ENCODE data around the gene AOPEP. TPM values are rescaled to one million over a fixed set of nuclear protein-coding genes. Genes with fewer than 3 reads are reported as not detected.

The AOPEP gene
- total RNA-seq, 1 donor from 2014 or later, result 16.6 TPM

GRCh38 chr9:95085861-95086563 lies 359.5 kb downstream of the AOPEP start:
- no peaks in the 10 kb centered on the region for H3K27me3 ChIP-seq
- H3F3A ChIP-seq (ENCODE audit: low read depth), result peaks cover 12% of the 10 kb centered on the region
- Mint-ChIP-seq H3K4me3 (peak overlapping the region; percentile 54), H3K9me3 (no peaks in the 10 kb centered on the region), H3K4me1 (peaks cover 82% of the 10 kb centered on the region), H3K27me3 (ENCODE audit: insufficient read depth, low read depth) (peaks cover 7% of the 10 kb centered on the region), H3K27ac (peak overlapping the region; percentile 99), H3K36me3 (peaks cover 50% of the 10 kb centered on the region)
- peak overlapping the region; percentile 2 for H3K4me2 ChIP-seq
- H4K20me1 ChIP-seq (ENCODE audit: low read depth), result peaks cover 40% of the 10 kb centered on the region
- DNase-seq (ENCODE audit: low spot score), result no peak
- no peak overlapping the region for H3K9ac ChIP-seq
- H3K4me1 ChIP-seq, result peaks cover 25% of the 10 kb centered on the region
- no peaks in the 10 kb centered on the region for H3K36me3 ChIP-seq
- no peak overlapping the region for H3K27ac ChIP-seq
- H2AFZ ChIP-seq (replicated peaks), result no peak overlapping the region
- no peak for TF ChIP-seq CTCF (IDR thresholded peaks at IDR 0.05)
- no peak for TF ChIP-seq EZH2 (IDR thresholded peaks at IDR 0.05)
- no peak for TF ChIP-seq EZH2phosphoT487 (IDR thresholded peaks at IDR 0.05)
- no peaks in the 10 kb centered on the region for H3K9me3 ChIP-seq (ENCODE audit: low read depth)
- H3K4me3 ChIP-seq, result no peak overlapping the region
- H3K79me2 ChIP-seq (ENCODE audit: low read depth), result no peaks in the 10 kb centered on the region

- peaks cover 12% of the 10 kb centered on the region for H3F3A ChIP-seq (ENCODE audit: low read depth)
- no peak overlapping the region for H3K4me3 ChIP-seq
- Mint-ChIP-seq H3K9me3 (no peaks in the 10 kb centered on the region), H3K27me3 (ENCODE audit: insufficient read depth, low read depth) (peaks cover 9% of the 10 kb centered on the region), H3K27ac (peak overlapping the region; percentile 99), H3K36me3 (peaks cover 48% of the 10 kb centered on the region), H3K4me1 (peaks cover 82% of the 10 kb centered on the region), H3K4me3 (peak overlapping the region; percentile 54)
- peaks cover 44% of the 10 kb centered on the region for H4K20me1 ChIP-seq (ENCODE audit: low read depth)
- no peak overlapping the region for H3K9ac ChIP-seq
- no peaks in the 10 kb centered on the region for H3K9me3 ChIP-seq (ENCODE audit: low read depth)
- no peak overlapping the region for H2AFZ ChIP-seq (replicated peaks)
- H3K27me3 ChIP-seq, result no peaks in the 10 kb centered on the region
- peak overlapping the region; percentile 2 for H3K4me2 ChIP-seq
- no peaks in the 10 kb centered on the region for H3K36me3 ChIP-seq
- H3K79me2 ChIP-seq (ENCODE audit: low read depth), result no peaks in the 10 kb centered on the region
- peaks cover 20% of the 10 kb centered on the region for H3K4me1 ChIP-seq
- TF ChIP-seq CTCF (IDR thresholded peaks at IDR 0.05) (no peak), EZH2 (IDR thresholded peaks at IDR 0.05) (no peak), EZH2phosphoT487 (IDR thresholded peaks at IDR 0.05) (no peak)
- peak; percentile 69 for DNase-seq (ENCODE audit: low spot score)
- no peak overlapping the region for H3K27ac ChIP-seq
Observed at GRCh38 chr9:95086564-95086955, 360.1 kb downstream of the AOPEP start.

- peaks cover 81% of the 10 kb centered on the region for H3K4me1 Mint-ChIP-seq
- H3K36me3 Mint-ChIP-seq, result peaks cover 37% of the 10 kb centered on the region
- TF ChIP-seq CTCF (IDR thresholded peaks at IDR 0.05) (no peak), EZH2phosphoT487 (IDR thresholded peaks at IDR 0.05) (no peak)
- no peak for DNase-seq (ENCODE audit: low spot score)
- Histone ChIP-seq H3K79me2 (ENCODE audit: low read depth) (no peaks in the 10 kb centered on the region), H3K4me2 (no peak overlapping the region), H3F3A (ENCODE audit: low read depth) (peaks cover 24% of the 10 kb centered on the region), H3K4me1 (peaks cover 20% of the 10 kb centered on the region), H3K27me3 (no peaks in the 10 kb centered on the region), H3K36me3 (no peaks in the 10 kb centered on the region), H3K9me3 (ENCODE audit: low read depth) (no peaks in the 10 kb centered on the region), H3K4me3 (no peak overlapping the region), H2AFZ (replicated peaks) (no peak overlapping the region), H4K20me1 (ENCODE audit: low read depth) (peaks cover 56% of the 10 kb centered on the region), H3K9ac (no peak overlapping the region), H3K27ac (no peak overlapping the region)
- H3K27ac Mint-ChIP-seq, result peak overlapping the region; percentile 48
- peaks cover 18% of the 10 kb centered on the region for H3K27me3 Mint-ChIP-seq (ENCODE audit: insufficient read depth, low read depth)
- H3K4me3 Mint-ChIP-seq, result peak overlapping the region; percentile 30
- H3K9me3 Mint-ChIP-seq, result no peaks in the 10 kb centered on the region
Observed at GRCh38 chr9:95087659-95088242, 361.3 kb downstream of the AOPEP start.
